ENCODE data around the gene ARID3A. TPM values are rescaled to one million over a fixed set of nuclear protein-coding genes. Genes with fewer than 3 reads are reported as not detected.

ARID3A gene
- total and polyA plus RNA-seq, 2 of the 4 experiments (the other 2 are of a cell fraction), result 16.0 to 23.1 TPM

DNA sequence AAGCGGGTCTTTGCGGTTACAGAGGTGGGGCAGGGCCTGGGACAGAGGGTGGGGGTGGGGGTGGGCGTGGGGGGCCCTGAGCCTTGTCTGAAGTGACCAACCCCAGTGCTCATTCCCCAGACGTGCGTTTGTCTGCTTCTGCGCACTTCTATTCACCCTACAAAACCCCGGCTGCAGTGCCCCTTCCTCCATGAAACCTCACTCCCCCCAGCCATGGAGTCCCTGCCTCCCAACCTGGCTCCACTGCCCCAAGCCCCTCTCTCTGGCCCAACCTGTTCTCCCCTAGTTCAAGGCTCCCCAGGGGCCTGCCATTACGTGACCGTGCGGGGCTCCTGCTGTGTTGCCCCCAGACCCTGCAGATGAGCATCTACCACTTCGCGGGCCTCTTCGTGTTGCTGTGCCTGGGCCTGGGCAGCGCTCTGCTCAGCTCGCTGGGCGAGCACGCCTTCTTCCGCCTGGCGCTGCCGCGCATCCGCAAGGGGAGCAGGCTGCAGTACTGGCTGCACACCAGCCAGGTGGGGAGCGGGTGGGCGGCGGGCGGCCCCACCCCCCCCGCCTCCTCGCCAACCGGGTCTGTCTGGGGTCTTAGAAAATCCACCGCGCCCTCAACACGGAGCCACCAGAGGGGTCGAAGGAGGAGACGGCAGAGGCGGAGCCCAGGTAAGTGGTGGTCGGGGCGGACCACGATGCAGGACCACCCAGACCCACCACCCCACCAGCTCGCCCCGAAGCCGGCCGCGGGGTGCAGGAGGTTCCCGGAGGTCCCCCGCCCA is 82.6 kb downstream of the ARID3A start:
- ATAC-seq (ENCODE audit: low read depth) (no peak), DNase-seq (no peak)
- Histone ChIP-seq H3K14ac (replicated peaks; ENCODE audit: low read depth, low read length) (0 out of 2 replicates have a peak overlapping the region, but pooled peaks have one; percentile 5), H2BK5ac (ENCODE audit: low read depth, low read length, poor library complexity, severe bottlenecking) (peak overlapping the region; percentile 75), H3K27ac (ENCODE audit: insufficient read depth, low read length) (peak overlapping the region; percentile 81), H3K23ac (ENCODE audit: low read depth, low read length) (no peak overlapping the region; the same call in 1 of the 2 replicates), H2AK5ac (ENCODE audit: low read depth, low read length) (peak overlapping the region; percentile 28; the same call in 1 of the 2 replicates), H3K4me1 (ENCODE audit: control insufficient read depth, insufficient read depth, low read length) (peaks cover 17% of the 10 kb centered on the region), H3K27me3 (ENCODE audit: control insufficient read depth, insufficient read depth, low read length) (no peaks in the 10 kb centered on the region), H3K4me3 (ENCODE audit: insufficient read depth, low read depth, low read length) (no peak overlapping the region), H4K20me1 (ENCODE audit: insufficient read depth, low read length) (peaks cover 30% of the 10 kb centered on the region), H3K4me2 (ENCODE audit: low read depth, low read length) (no peak overlapping the region; the same call in 1 of the 2 replicates), H2BK120ac (ENCODE audit: low read depth, low read length) (peak overlapping the region; percentile 77; the same call in 1 of the 2 replicates), H3K9ac (ENCODE audit: low read depth, low read length) (no peak overlapping the region), H4K91ac (ENCODE audit: insufficient read depth, low read depth, low read length) (peak overlapping the region; percentile 1; the same call in 1 of the 2 replicates), H2AK9ac (replicated peaks; ENCODE audit: low read depth, low read length, poor library complexity) (peak overlapping the region; percentile 90), H2BK15ac (ENCODE audit: low read depth, low read length) (no peak overlapping the region; the same call in 2 of the 3 replicates), H3K79me1 (ENCODE audit: low read depth in 1 of 2, low read length in 2 of 2) (peaks cover 0 to 24% of the 10 kb centered on the region in 2 experiments; a peak in 3 of 4 replicates), H4K8ac (ENCODE audit: low read depth in 2 of 2, low read length in 2 of 2) (no peak overlapping the region), H3K56ac (ENCODE audit: extremely low read depth, insufficient read depth, low read length) (no peak overlapping the region), H4K5ac (ENCODE audit: low read depth, low read length) (no peak overlapping the region), H3K36me3 (ENCODE audit: control insufficient read depth, insufficient read depth, low read length) (peaks cover 31% of the 10 kb centered on the region), H3K18ac (ENCODE audit: low read depth, low read length) (no peak overlapping the region), H3K9me3 (ENCODE audit: control insufficient read depth, insufficient read depth, low read length) (no peaks in the 10 kb centered on the region), H2BK20ac (ENCODE audit: low read depth, low read length) (no peak overlapping the region), H2AFZ (replicated peaks; ENCODE audit: low read length, poor library complexity) (no peak overlapping the region), H3K4ac (ENCODE audit: low read depth, low read length) (peak overlapping the region; percentile 56; the same call in 1 of the 2 replicates), H3K9me1 (ENCODE audit: insufficient read depth, low read length) (no peaks in the 10 kb centered on the region)
- intact Hi-C loops (cut with micrococcal nuclease), result loop anchor here (2.0 kb wide), 1 partner anchor 232 kb away; the partner anchor contains the start of gene ATP5F1D
- in situ Hi-C loops (cut with MboI; ENCODE audit: low sequenced_read_pairs), result no loop called here
- ChIA-PET CTCF (interaction anchor here (0.6 kb wide), 1 partner anchor 56 kb away, joined by 4 read pairs; no protein-coding TSS in a partner anchor), POLR2A (ENCODE audit: unreplicated experiment) (no interaction called here)
- dilution Hi-C loops (cut with HindIII; ENCODE audit: low sequenced_read_pairs, unreplicated experiment), result no loop called here
- no TSS peak for BruUV-seq (replicated peaks)
- TF ChIP-seq MXI1 (IDR thresholded peaks at IDR 0.05; ENCODE audit: borderline replicate concordance, low read depth, low read length), result no peak
- no peak for TF ChIP-seq CHD1 (IDR thresholded peaks at IDR 0.05; ENCODE audit: low read depth, low read length)
- TF ChIP-seq RFX5 (IDR thresholded peaks at IDR 0.05; ENCODE audit: low read depth, low read length), result no peak
- TF ChIP-seq RAD21 (IDR thresholded peaks at IDR 0.05; ENCODE audit: low read length), result no peak
- no peak for TF ChIP-seq MAFK (IDR thresholded peaks at IDR 0.05; ENCODE audit: low read depth, low read length)
- no peak for TF ChIP-seq POLR2A (IDR thresholded peaks at IDR 0.05; ENCODE audit: low read depth, low read length)
- no peak for TF ChIP-seq NFE2L2 (IDR thresholded peaks at IDR 0.05; ENCODE audit: low read depth, low read length)
- no peak for TF ChIP-seq SMC3 (IDR thresholded peaks at IDR 0.05; ENCODE audit: low read depth, low read length)
- TF ChIP-seq, protein P1, sequence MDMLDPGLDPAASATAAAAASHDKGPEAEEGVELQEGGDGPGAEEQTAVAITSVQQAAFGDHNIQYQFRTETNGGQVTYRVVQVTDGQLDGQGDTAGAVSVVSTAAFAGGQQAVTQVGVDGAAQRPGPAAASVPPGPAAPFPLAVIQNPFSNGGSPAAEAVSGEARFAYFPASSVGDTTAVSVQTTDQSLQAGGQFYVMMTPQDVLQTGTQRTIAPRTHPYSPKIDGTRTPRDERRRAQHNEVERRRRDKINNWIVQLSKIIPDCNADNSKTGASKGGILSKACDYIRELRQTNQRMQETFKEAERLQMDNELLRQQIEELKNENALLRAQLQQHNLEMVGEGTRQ (IDR thresholded peaks at IDR 0.05; ENCODE audit: low read depth, low read length), result no peak
- TF ChIP-seq, protein P2, sequence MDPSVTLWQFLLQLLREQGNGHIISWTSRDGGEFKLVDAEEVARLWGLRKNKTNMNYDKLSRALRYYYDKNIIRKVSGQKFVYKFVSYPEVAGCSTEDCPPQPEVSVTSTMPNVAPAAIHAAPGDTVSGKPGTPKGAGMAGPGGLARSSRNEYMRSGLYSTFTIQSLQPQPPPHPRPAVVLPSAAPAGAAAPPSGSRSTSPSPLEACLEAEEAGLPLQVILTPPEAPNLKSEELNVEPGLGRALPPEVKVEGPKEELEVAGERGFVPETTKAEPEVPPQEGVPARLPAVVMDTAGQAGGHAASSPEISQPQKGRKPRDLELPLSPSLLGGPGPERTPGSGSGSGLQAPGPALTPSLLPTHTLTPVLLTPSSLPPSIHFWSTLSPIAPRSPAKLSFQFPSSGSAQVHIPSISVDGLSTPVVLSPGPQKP (IDR thresholded peaks at IDR 0.05; ENCODE audit: borderline replicate concordance, low read depth, low read length), result no peak
- no peak for TF ChIP-seq CEBPB (IDR thresholded peaks at IDR 0.05; ENCODE audit: low read depth, low read length)
- no peak for TF ChIP-seq FOS (IDR thresholded peaks at IDR 0.05; ENCODE audit: low read depth, low read length)
- TF ChIP-seq, protein P3, sequence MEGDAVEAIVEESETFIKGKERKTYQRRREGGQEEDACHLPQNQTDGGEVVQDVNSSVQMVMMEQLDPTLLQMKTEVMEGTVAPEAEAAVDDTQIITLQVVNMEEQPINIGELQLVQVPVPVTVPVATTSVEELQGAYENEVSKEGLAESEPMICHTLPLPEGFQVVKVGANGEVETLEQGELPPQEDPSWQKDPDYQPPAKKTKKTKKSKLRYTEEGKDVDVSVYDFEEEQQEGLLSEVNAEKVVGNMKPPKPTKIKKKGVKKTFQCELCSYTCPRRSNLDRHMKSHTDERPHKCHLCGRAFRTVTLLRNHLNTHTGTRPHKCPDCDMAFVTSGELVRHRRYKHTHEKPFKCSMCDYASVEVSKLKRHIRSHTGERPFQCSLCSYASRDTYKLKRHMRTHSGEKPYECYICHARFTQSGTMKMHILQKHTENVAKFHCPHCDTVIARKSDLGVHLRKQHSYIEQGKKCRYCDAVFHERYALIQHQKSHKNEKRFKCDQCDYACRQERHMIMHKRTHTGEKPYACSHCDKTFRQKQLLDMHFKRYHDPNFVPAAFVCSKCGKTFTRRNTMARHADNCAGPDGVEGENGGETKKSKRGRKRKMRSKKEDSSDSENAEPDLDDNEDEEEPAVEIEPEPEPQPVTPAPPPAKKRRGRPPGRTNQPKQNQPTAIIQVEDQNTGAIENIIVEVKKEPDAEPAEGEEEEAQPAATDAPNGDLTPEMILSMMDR (conservative IDR thresholded peaks at IDR 0.05; ENCODE audit: low read depth, low read length), result no peak
- no peak for TF ChIP-seq MAZ (IDR thresholded peaks at IDR 0.05; ENCODE audit: borderline replicate concordance, low read depth, low read length)
- WGBS, 2 experiments (ENCODE audit: extremely low coverage in 2 of 2, insufficient read length in 1 of 2), result 94% methylated on average over 24 of the region's 45 CpGs; no CpG with 5 or more reads in 1 of the 2 experiments

All from IMR-90 (cell line).